Trophoblast cell (in vitro differentiated cells and primary cell): ENCODE results near the gene PARVA.

ENCODE experiments used
- DNase-seq, 2 donors: peaks; one replicate each; pipeline ENCODE4 v3.0.0-alpha.2; 2016
- H2AFZ ChIP-seq: 2 replicates; pipeline ENCODE4 v1.6.1; 2013; ENCODE audit warnings: low read length, moderate library complexity, mild to moderate bottlenecking; ENCODE audit not compliant: insufficient read depth, poor library complexity
- H2AK5ac ChIP-seq: 2 replicates; pipeline ENCODE4 v1.6.1; 2013; ENCODE audit warnings: mild to moderate bottlenecking, low read length
- H2BK120ac ChIP-seq: 2 replicates; pipeline ENCODE4 v1.6.1; 2013; ENCODE audit warnings: low read length, mild to moderate bottlenecking, moderate library complexity; ENCODE audit not compliant: insufficient read depth, poor library complexity
- H2BK12ac ChIP-seq: 2 replicates; pipeline ENCODE4 v1.6.1; 2013; ENCODE audit warnings: mild to moderate bottlenecking, low read length, moderate library complexity
- H2BK5ac ChIP-seq: 2 replicates; pipeline ENCODE4 v1.6.1; 2013; ENCODE audit warnings: low read length, low read depth, moderate library complexity, mild to moderate bottlenecking; ENCODE audit not compliant: poor library complexity
- H3K14ac ChIP-seq: 2 replicates; pipeline ENCODE4 v1.6.1; 2013; ENCODE audit warnings: mild to moderate bottlenecking, low read length
- H3K18ac ChIP-seq: 2 replicates; pipeline ENCODE4 v1.6.1; 2013; ENCODE audit warnings: mild to moderate bottlenecking, low read length
- H3K23ac ChIP-seq: 2 replicates; pipeline ENCODE4 v1.6.1; 2013; ENCODE audit warnings: low read length
- H3K27ac ChIP-seq: 2 replicates; pipeline ENCODE4 v1.5.1; 2013; ENCODE audit warnings: low read depth, mild to moderate bottlenecking, inconsistent platforms, low read length, moderate library complexity
- H3K27me3 ChIP-seq: 2 replicates; pipeline ENCODE4 v1.6.1; 2013; ENCODE audit warnings: inconsistent platforms, mild to moderate bottlenecking, low read length, moderate library complexity; ENCODE audit not compliant: insufficient read depth
- H3K36me3 ChIP-seq, 2 experiments: 1 replicate in 1 of 2; 2 replicates in 1 of 2; pipeline ENCODE4 v1.6.1; 2013; ENCODE audit warnings: low read length in 2 of 2, mild to moderate bottlenecking in 2 of 2, moderate library complexity in 1 of 2; ENCODE audit not compliant: insufficient read depth in 2 of 2, control insufficient read depth in 1 of 2
- H3K4ac ChIP-seq: 2 replicates; pipeline ENCODE4 v1.6.1; 2013; ENCODE audit warnings: low read depth, mild to moderate bottlenecking, low read length, moderate library complexity
- H3K4me1 ChIP-seq, 2 experiments: 1 replicate in 1 of 2; 2 replicates in 1 of 2; pipeline ENCODE4 v1.6.1; 2013; ENCODE audit warnings: low read length in 2 of 2, mild to moderate bottlenecking in 2 of 2, moderate library complexity in 1 of 2; ENCODE audit not compliant: insufficient read depth in 2 of 2, control insufficient read depth in 1 of 2
- H3K4me2 ChIP-seq: 2 replicates; pipeline ENCODE4 v1.6.1; 2013; ENCODE audit warnings: inconsistent platforms, mild to moderate bottlenecking, low read length, moderate library complexity
- H3K4me3 ChIP-seq: 2 replicates; pipeline ENCODE4 v1.5.1; 2013; ENCODE audit warnings: mild to moderate bottlenecking, low read depth, low read length, inconsistent platforms
- H3K79me1 ChIP-seq: one replicate; pipeline ENCODE4 v1.6.1; 2013; ENCODE audit warnings: low read length
- H3K79me2 ChIP-seq: 2 replicates; pipeline ENCODE4 v1.6.1; 2013; ENCODE audit warnings: low read length, mild to moderate bottlenecking; ENCODE audit not compliant: control insufficient read depth, insufficient read depth, poor library complexity
- H3K9ac ChIP-seq: 2 replicates; pipeline ENCODE4 v1.6.1; 2013; ENCODE audit warnings: mild to moderate bottlenecking, low read length
- H3K9me3 ChIP-seq: 2 replicates; pipeline ENCODE4 v1.6.1; 2013; ENCODE audit warnings: low read depth, mild to moderate bottlenecking, control low read depth, inconsistent platforms, low read length; ENCODE audit not compliant: insufficient read depth
- H4K12ac ChIP-seq: 2 replicates; pipeline ENCODE4 v1.6.1; 2013; ENCODE audit warnings: low read depth, mild to moderate bottlenecking, low read length, moderate library complexity
- H4K8ac ChIP-seq: 2 replicates; pipeline ENCODE4 v1.6.1; 2013; ENCODE audit warnings: low read depth, mild to moderate bottlenecking, low read length, moderate library complexity
- H4K91ac ChIP-seq: one replicate; pipeline ENCODE4 v1.6.1; 2013; ENCODE audit warnings: low read depth, mild to moderate bottlenecking, low read length, moderate library complexity
- WGBS: extraction: QIAGEN DNeasy Blood & Tissue Kit; methylation state at CpG from one replicate; pipeline ENCODE4 v1.1.7; 2013; ENCODE audit warnings: missing lambda C conversion rate; ENCODE audit not compliant: insufficient read length, insufficient coverage; ENCODE audit errors: extremely low coverage; 5-methylcytosine and 5-hydroxymethylcytosine counted together

Gene PARVA

DNA sequence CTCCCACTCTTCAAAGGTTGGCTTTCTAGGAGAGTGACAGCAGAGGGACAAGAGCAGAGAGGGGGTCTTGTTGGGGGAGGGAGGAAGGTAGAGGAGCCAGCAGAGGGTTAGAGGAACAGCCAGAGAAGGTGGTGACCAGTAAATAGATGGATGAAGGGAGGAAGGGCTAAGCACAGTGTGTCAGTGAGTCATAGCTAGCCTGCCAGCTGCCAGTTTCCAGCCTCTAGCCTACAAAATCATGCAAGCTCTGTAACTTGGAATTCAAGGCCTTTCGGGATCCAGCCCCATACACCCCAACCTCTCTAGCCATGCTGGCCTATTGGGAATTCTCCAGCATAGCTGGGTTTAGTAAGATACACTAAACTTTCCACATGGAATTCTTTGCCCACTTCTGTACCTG, 149.4 kb downstream of the PARVA start:
- Histone ChIP-seq H3K27me3 (no peaks in the 10 kb centered on the region), H2AK5ac (no peak overlapping the region), H3K4ac (no peak overlapping the region), H4K12ac (no peak overlapping the region), H3K36me3 (peaks cover 14 to 21% of the 10 kb centered on the region in 2 experiments), H3K79me2 (peaks cover 4% of the 10 kb centered on the region), H2AFZ (no peak overlapping the region), H3K4me3 (no peak overlapping the region), H3K27ac (no peak overlapping the region), H2BK5ac (no peak overlapping the region), H3K4me1 (peaks cover 26 to 27% of the 10 kb centered on the region in 2 experiments), H4K8ac (no peak overlapping the region), H2BK12ac (no peak overlapping the region), H3K4me2 (no peak overlapping the region), H3K18ac (no peak overlapping the region), H2BK120ac (no peak overlapping the region), H3K9me3 (no peaks in the 10 kb centered on the region), H3K23ac (no peak overlapping the region), H3K14ac (no peak overlapping the region), H3K79me1 (peaks cover 23% of the 10 kb centered on the region), H4K91ac (no peak overlapping the region), H3K9ac (no peak overlapping the region)
- WGBS: no CpG with 5 or more reads among the region's 1 CpG
- DNase-seq: no peak

DNA sequence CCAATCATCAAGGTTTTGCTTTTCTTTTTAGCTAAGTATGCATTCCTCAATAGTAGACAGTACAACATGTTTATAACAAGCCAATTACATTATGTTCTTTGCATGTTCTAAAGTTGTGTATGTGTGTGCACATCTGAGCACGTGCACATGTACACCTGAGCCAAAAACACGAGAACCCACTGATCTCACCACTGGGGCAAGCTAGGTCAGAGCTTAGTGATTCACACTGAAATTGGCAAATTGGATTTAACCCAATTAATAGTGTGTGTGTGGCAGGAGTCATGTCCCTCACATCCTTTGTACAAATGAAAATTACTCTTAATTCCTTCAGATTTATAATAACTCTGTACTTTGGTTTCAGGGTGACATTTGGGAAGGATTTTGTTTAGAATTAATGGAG, 151.1 kb downstream of the PARVA start:
- Histone ChIP-seq H3K9me3 (peaks cover 3% of the 10 kb centered on the region), H3K18ac (no peak overlapping the region), H4K12ac (no peak overlapping the region), H3K9ac (no peak overlapping the region), H3K79me1 (peaks cover 19% of the 10 kb centered on the region), H3K79me2 (peaks cover 2% of the 10 kb centered on the region), H3K27me3 (no peaks in the 10 kb centered on the region), H3K4me2 (no peak overlapping the region), H3K4me1 (peaks cover 21 to 22% of the 10 kb centered on the region in 2 experiments), H2BK120ac (no peak overlapping the region), H3K23ac (no peak overlapping the region), H3K4me3 (no peak overlapping the region), H3K27ac (no peak overlapping the region), H4K91ac (no peak overlapping the region), H2BK12ac (no peak overlapping the region), H4K8ac (no peak overlapping the region), H3K14ac (no peak overlapping the region), H3K36me3 (peaks cover 21 to 28% of the 10 kb centered on the region in 2 experiments), H2AK5ac (no peak overlapping the region), H2BK5ac (no peak overlapping the region), H2AFZ (no peak overlapping the region), H3K4ac (no peak overlapping the region)
- WGBS: no CpG with 5 or more reads among the region's 2 CpGs
- no peak for DNase-seq

DNA sequence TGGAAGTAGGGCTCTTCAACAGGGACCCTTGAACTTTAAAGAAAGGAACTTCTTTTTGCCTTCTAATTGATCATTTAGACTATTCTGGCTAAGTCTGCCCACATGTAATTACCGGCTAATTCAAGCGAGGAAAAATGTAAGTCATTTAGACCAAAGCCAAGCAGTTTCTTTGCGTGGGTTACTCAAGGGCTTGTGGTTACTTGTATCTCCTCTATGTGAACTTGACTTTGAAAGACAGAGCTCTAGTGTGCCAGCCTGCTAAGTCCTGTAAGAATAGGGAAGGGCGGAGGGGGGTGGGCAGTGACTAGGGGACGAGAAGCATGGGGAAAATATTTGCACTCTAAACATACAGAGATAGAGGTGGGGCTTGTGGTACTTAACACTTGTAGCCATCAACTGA, 151.7 kb downstream of the PARVA start:
- no CpG with 5 or more reads among the region's 5 CpGs for WGBS
- H3K4me1 ChIP-seq: peaks cover 16 to 17% of the 10 kb centered on the region in 2 experiments
- H3K14ac ChIP-seq: no peak overlapping the region

DNA sequence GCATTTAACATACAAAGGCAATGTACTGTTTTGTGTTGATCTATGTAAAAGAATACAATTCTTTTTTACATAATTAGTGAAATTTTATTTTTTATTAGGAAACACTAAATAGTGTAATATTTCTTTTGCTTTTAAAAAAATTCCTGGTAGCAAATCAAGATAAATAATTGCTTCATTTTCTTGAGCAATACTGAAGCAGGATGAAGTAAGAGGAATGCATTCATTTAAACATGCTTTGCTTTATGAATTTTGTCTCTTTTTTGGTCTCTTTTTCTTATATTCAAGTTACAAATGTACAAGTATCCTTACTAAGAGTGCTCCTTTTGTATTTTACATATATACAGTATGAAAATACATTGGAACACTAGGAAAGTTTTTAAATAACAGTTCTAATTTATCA, 152.4 kb downstream of the PARVA start:
- H2BK120ac ChIP-seq: no peak overlapping the region
- peaks cover 3% of the 10 kb centered on the region for H3K9me3 ChIP-seq
- H3K27ac ChIP-seq: no peak overlapping the region
- no peak overlapping the region for H3K23ac ChIP-seq
- H3K4me3 ChIP-seq: no peak overlapping the region
- no peak overlapping the region for H4K91ac ChIP-seq
- peak in 1 of 2 donors; percentile 55 for DNase-seq
- H3K79me1 ChIP-seq: peaks cover 11% of the 10 kb centered on the region
- no peak overlapping the region for H2AFZ ChIP-seq
- H3K27me3 ChIP-seq: no peaks in the 10 kb centered on the region
- H3K4me1 ChIP-seq: peaks cover 11 to 12% of the 10 kb centered on the region in 2 experiments
- H3K36me3 ChIP-seq: peaks cover 21 to 28% of the 10 kb centered on the region in 2 experiments
- H3K79me2 ChIP-seq: peaks cover 2% of the 10 kb centered on the region
- H3K14ac ChIP-seq: no peak overlapping the region
- no peak overlapping the region for H4K8ac ChIP-seq
- no peak overlapping the region for H2AK5ac ChIP-seq
- H2BK12ac ChIP-seq: no peak overlapping the region
- no peak overlapping the region for H2BK5ac ChIP-seq
- H3K9ac ChIP-seq: no peak overlapping the region
- no peak overlapping the region for H4K12ac ChIP-seq
- no peak overlapping the region for H3K4me2 ChIP-seq
- no peak overlapping the region for H3K4ac ChIP-seq
- no peak overlapping the region for H3K18ac ChIP-seq

More for the DNA sequence above, 151.7 kb downstream of the PARVA start:
- H2AK5ac ChIP-seq: no peak overlapping the region
- H3K79me2 ChIP-seq: peaks cover 2% of the 10 kb centered on the region
- H3K23ac ChIP-seq: no peak overlapping the region
- no peak overlapping the region for H2BK5ac ChIP-seq
- H2BK12ac ChIP-seq: no peak overlapping the region
- no peak overlapping the region for H2AFZ ChIP-seq
- DNase-seq: peak in 1 of 2 donors; percentile 37
- H3K79me1 ChIP-seq: peaks cover 17% of the 10 kb centered on the region
- H4K12ac ChIP-seq: no peak overlapping the region
- no peak overlapping the region for H3K4me3 ChIP-seq
- H3K9me3 ChIP-seq: peaks cover 3% of the 10 kb centered on the region
- no peak overlapping the region for H4K8ac ChIP-seq
- no peak overlapping the region for H3K4me2 ChIP-seq
- H3K18ac ChIP-seq: no peak overlapping the region
- no peak overlapping the region for H3K4ac ChIP-seq
- H3K36me3 ChIP-seq: peaks cover 21 to 28% of the 10 kb centered on the region in 2 experiments
- no peak overlapping the region for H3K9ac ChIP-seq
- no peak overlapping the region for H4K91ac ChIP-seq
- H3K27ac ChIP-seq: no peak overlapping the region
- H2BK120ac ChIP-seq: no peak overlapping the region
- H3K27me3 ChIP-seq: no peaks in the 10 kb centered on the region
